ENCODE measurements around the gene TRAM1L1.

Gene TRAM1L1

DNA sequence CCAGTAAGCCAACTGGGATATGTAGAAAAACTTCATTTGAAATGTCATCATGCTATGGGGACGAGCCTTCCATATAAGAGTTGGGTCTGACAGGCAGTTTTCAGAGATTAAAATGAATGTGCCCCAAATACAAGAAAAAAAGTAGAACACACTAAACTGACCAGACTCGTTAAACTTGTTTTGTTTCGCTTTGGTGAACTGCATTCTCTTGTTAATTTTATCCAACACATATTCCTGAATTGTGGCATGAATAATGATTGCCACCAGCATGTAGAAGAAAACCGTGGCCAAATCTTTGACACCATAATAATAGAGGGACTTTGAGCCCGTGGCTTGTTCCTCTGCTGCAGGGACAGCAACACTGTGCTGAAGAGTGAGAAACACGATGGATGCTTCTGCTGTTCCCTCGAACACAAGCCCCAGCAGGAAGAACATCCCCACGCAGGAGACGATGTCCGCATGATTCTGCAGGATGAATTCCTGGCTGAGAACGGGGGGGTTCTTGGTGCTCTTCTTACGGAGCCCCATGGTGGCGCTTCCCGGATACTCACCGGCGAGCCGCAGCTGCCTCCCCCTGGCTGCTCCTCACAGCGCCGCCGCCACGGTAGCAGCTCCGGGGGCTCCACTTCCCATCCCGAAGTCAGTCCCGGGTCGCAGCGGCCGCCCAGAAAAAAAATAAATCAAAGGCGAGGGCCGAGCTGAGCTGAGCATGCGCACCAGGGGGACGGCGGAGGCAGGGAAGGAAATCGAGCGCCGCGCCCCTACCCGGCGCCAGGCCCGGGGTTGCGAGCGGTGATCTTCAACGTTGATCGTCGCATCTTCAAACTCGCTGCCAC, at the start of gene TRAM1L1:
Gene TRAM1L1, minus strand, starts transcription at position 711 of the 836 bp plus-strand sequence. Its CDS starts 183 bp downstream, at position 528.
- H3K4me3 ChIP-seq (replicated peaks; ENCODE audit: low read depth, low read length): peak within 1 kb of the TSS; percentile 41
- TF ChIP-seq, protein P1, sequence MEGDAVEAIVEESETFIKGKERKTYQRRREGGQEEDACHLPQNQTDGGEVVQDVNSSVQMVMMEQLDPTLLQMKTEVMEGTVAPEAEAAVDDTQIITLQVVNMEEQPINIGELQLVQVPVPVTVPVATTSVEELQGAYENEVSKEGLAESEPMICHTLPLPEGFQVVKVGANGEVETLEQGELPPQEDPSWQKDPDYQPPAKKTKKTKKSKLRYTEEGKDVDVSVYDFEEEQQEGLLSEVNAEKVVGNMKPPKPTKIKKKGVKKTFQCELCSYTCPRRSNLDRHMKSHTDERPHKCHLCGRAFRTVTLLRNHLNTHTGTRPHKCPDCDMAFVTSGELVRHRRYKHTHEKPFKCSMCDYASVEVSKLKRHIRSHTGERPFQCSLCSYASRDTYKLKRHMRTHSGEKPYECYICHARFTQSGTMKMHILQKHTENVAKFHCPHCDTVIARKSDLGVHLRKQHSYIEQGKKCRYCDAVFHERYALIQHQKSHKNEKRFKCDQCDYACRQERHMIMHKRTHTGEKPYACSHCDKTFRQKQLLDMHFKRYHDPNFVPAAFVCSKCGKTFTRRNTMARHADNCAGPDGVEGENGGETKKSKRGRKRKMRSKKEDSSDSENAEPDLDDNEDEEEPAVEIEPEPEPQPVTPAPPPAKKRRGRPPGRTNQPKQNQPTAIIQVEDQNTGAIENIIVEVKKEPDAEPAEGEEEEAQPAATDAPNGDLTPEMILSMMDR (IDR thresholded peaks at IDR 0.05; ENCODE audit: low read depth, low read length, missing control alignments): no peak
- peak; percentile 10 for DNase-seq (ENCODE audit: extremely low read depth, low read depth)

DNA sequence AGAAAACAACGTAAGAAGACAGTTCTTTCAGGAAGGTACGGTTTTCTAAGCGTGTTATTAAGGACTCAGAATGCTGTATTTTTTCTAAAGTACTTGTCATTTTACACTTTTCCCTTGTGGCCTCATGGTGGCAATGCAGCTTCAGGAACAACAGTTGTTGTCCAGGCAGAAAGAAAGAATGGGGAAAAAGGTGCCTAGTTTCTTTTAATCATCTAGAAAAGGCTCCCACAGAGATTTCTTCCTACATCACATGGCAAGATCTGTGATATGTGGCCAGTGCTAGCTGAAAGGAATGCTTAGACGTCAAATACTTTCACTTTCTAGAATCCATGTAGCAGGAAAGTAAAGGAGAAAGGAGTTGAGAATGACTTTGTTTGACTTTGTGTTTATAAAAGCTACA, 49.0 kb upstream of the TRAM1L1 start:
- DNase-seq (ENCODE audit: extremely low read depth, low read depth): no peak
- TF ChIP-seq, protein P1 (IDR thresholded peaks at IDR 0.05; ENCODE audit: low read depth, low read length, missing control alignments): peak; percentile 3
- no peak overlapping the region for H3K4me3 ChIP-seq (replicated peaks; ENCODE audit: low read depth, low read length)

DNA sequence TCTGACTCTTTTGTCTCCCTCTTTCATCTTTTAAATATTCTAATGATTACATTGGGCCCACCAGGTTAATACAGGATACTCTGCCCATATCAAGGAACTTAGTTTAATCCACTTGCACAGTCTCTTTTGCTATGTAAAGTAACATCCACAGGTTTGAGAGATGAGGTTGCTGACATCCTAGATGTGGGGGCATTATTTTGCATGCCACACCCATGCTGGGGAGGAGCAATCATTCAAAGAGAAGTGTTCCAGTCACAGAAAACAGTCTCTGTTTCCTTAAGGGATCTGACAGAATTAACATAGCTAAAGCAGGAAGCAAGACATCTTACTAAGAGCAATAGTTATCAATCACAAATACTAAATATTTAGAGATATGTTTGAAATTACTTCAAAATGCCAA, 11.5 kb upstream of the TRAM1L1 start:
- no peak for DNase-seq (ENCODE audit: extremely low read depth, low read depth)
- no peak overlapping the region for H3K4me3 ChIP-seq (replicated peaks; ENCODE audit: low read depth, low read length)
- TF ChIP-seq, protein P1 (IDR thresholded peaks at IDR 0.05; ENCODE audit: low read depth, low read length, missing control alignments): no peak

DNA sequence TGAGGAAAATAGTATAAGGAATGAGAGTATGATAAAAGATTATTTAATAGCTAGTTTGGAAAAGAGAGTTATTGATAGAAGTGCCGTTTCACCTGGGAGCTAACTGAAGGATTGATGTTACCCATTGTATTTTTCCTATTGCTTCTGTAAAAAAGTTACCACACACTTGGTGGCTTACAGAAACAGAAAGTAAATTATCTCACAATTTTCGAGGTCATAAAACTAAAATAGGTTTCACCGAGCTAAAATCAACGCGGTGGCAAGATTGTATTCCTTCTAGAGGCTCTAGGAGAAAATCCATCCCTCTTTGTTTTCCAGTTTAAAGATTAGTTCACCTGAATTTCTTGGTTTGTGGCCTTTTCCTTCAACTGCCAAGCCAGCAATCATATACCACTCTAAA, 11.1 kb upstream of the TRAM1L1 start:
- TF ChIP-seq, protein P1 (IDR thresholded peaks at IDR 0.05; ENCODE audit: low read depth, low read length, missing control alignments): no peak
- DNase-seq (ENCODE audit: extremely low read depth, low read depth): no peak
- H3K4me3 ChIP-seq (replicated peaks; ENCODE audit: low read depth, low read length): no peak overlapping the region

DNA sequence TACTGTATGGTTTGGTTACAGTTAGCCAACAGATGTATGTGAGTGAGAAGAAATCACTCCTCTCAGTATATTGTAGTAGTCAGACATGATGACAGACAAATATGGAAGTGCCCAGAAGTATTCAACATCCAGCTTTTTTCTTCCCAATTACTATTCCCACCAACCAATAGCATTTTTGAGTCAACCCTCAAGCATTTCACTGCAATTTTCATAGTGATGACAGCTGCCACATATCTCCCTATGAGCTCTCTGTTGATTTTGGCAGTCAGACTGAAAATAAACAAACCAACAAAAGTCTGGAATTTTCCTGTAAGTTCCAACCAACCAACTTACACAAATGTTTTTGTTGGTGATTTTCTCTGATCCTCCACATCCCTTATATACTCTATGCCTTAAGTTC, 8.2 kb upstream of the TRAM1L1 start:
- TF ChIP-seq, protein P1 (IDR thresholded peaks at IDR 0.05; ENCODE audit: low read depth, low read length, missing control alignments): no peak
- no peak for DNase-seq (ENCODE audit: extremely low read depth, low read depth)

DNA sequence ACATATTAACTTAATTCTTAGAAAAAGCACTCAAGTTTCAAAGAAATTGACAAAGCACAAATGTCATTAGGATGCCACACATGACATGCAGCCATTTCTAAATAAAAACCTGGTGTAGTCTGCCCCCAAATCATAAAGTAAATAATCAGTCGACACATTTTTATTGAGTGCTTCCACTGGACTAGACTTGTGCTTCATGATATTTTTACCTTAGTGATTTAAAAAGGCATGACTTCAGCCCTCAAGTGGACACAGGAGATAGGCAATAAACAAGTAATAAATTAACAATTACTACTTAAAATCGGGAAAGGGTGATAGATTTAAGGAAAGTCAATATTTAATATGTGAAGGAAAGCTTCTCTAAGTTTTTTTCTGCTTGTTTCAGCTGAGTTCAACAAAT, 7.6 kb downstream of the TRAM1L1 start:
- H3K4me3 ChIP-seq (replicated peaks; ENCODE audit: low read depth, low read length): no peak overlapping the region
- DNase-seq (ENCODE audit: extremely low read depth, low read depth): no peak
- TF ChIP-seq, protein P1 (IDR thresholded peaks at IDR 0.05; ENCODE audit: low read depth, low read length, missing control alignments): no peak

More for the DNA sequence above, 8.2 kb upstream of the TRAM1L1 start:
- H3K4me3 ChIP-seq (replicated peaks; ENCODE audit: low read depth, low read length): no peak overlapping the region
